NCI-H2227 treated with DMSO at 0.1 percent for 48 hours (cell line): ENCODE data around the gene MID1.
A peak's percentile ranks its signal among the peaks of the same experiment; 100 is the strongest.

Source experiments
- DNase-seq: peaks from one replicate; lab custom pipeline; 2025; lab: John Stamatoyannopoulos, UW

MID1 gene

GRCh38 chrX:10429908-10430307 is 190.5 kb downstream of the MID1 start:
- no peak for DNase-seq

GRCh38 chrX:10427249-10427648 is 193.1 kb downstream of the MID1 start:
- no peak for DNase-seq

GRCh38 chrX:10423716-10424115 is 196.7 kb downstream of the MID1 start:
- no peak for DNase-seq

- DNase-seq = no peak
Measured at GRCh38 chrX:10420134-10420533, 200.3 kb downstream of the MID1 start.

- DNase-seq = no peak
Measured at GRCh38 chrX:10416424-10416823, 204.0 kb downstream of the MID1 start.

GRCh38 chrX:10415306-10416001 is 204.9 kb downstream of the MID1 start:
- DNase-seq = no peak

- no peak for DNase-seq
Measured at GRCh38 chrX:10414862-10415261, 205.5 kb downstream of the MID1 start.

GRCh38 chrX:10414156-10414824 is 206.1 kb downstream of the MID1 start:
- peak; percentile 60 for DNase-seq

GRCh38 chrX:10404436-10404835 is 215.9 kb downstream of the MID1 start:
- no peak for DNase-seq

GRCh38 chrX:10401239-10401638 is 219.1 kb downstream of the MID1 start:
- DNase-seq = no peak

- no peak for DNase-seq
Measured at GRCh38 chrX:10399043-10399741, 221.2 kb downstream of the MID1 start.

GRCh38 chrX:10398215-10398614 is 222.2 kb downstream of the MID1 start:
- no peak for DNase-seq

GRCh38 chrX:10397349-10397748 is 223.0 kb downstream of the MID1 start:
- DNase-seq = no peak

GRCh38 chrX:10395643-10396042 is 224.7 kb downstream of the MID1 start:
- DNase-seq = no peak
